Measurements from ENCODE around the gene HOXA9. TPM values are rescaled to one million over a fixed set of nuclear protein-coding genes. Genes with fewer than 3 reads are reported as not detected.

HOXA9 gene
- total RNA-seq, 1 donor from 2014 or later = not detected

GRCh38 chr7:27168265-27168947, 3.1 kb upstream of the HOXA9 start:
- no peaks in the 10 kb centered on the region for H3K4me1 Mint-ChIP-seq (ENCODE audit: low read depth, unreplicated experiment)
- Histone ChIP-seq H3K9me3 (ENCODE audit: insufficient read depth, low read depth, low read length) (peaks cover 12% of the 10 kb centered on the region), H3K79me2 (ENCODE audit: insufficient read depth, low read length) (no peaks in the 10 kb centered on the region), H2AFZ (ENCODE audit: low read depth, low read length) (no peak overlapping the region), H4K20me1 (ENCODE audit: insufficient read depth, low read length) (peaks cover 6% of the 10 kb centered on the region), H3K4me1 (ENCODE audit: insufficient read depth, low read length) (peaks cover 4% of the 10 kb centered on the region), H3K27ac (ENCODE audit: low read depth, low read length) (no peak overlapping the region), H3K9ac (ENCODE audit: low read length) (no peak overlapping the region), H3K4me2 (ENCODE audit: low read length) (no peak overlapping the region), H3K4me3 (ENCODE audit: insufficient read depth, low read depth, low read length) (no peak overlapping the region), H3K27me3 (ENCODE audit: insufficient read depth, low read length) (peaks cover 95% of the 10 kb centered on the region), H3K36me3 (ENCODE audit: insufficient read depth, low read length) (no peaks in the 10 kb centered on the region)
- peaks cover 73% of the 10 kb centered on the region for H3K27me3 Mint-ChIP-seq (ENCODE audit: low read depth, unreplicated experiment)
- peak overlapping the region; percentile 53 for H3K27ac Mint-ChIP-seq (ENCODE audit: unreplicated experiment)
- peak; percentile 22 for TF ChIP-seq EZH2 (IDR thresholded peaks at IDR 0.05; ENCODE audit: insufficient read depth, low read length)
- no peak for TF ChIP-seq CTCF (IDR thresholded peaks at IDR 0.05; ENCODE audit: insufficient read depth, low read depth, low read length)
- DNase-seq (ENCODE audit: low read depth) = no peak
- H3K36me3 Mint-ChIP-seq (ENCODE audit: low read depth, unreplicated experiment) = no peaks in the 10 kb centered on the region
- no peak for FAIRE-seq
- H3K4me3 Mint-ChIP-seq (ENCODE audit: unreplicated experiment) = no peak overlapping the region
- H3K9me3 Mint-ChIP-seq (ENCODE audit: unreplicated experiment) = peaks cover 35% of the 10 kb centered on the region

- Histone ChIP-seq H3K4me3 (ENCODE audit: insufficient read depth, low read depth, low read length) (no peak overlapping the region), H3K36me3 (ENCODE audit: insufficient read depth, low read length) (no peaks in the 10 kb centered on the region), H3K9ac (ENCODE audit: low read length) (no peak overlapping the region), H3K9me3 (ENCODE audit: insufficient read depth, low read depth, low read length) (peaks cover 12% of the 10 kb centered on the region), H3K4me1 (ENCODE audit: insufficient read depth, low read length) (no peaks in the 10 kb centered on the region), H2AFZ (ENCODE audit: low read depth, low read length) (no peak overlapping the region), H4K20me1 (ENCODE audit: insufficient read depth, low read length) (peaks cover 6% of the 10 kb centered on the region), H3K27me3 (ENCODE audit: insufficient read depth, low read length) (peaks cover 97% of the 10 kb centered on the region), H3K4me2 (ENCODE audit: low read length) (no peak overlapping the region), H3K27ac (ENCODE audit: low read depth, low read length) (no peak overlapping the region), H3K79me2 (ENCODE audit: insufficient read depth, low read length) (no peaks in the 10 kb centered on the region)
- no peak overlapping the region for H3K27ac Mint-ChIP-seq (ENCODE audit: unreplicated experiment)
- no peak for TF ChIP-seq CTCF (IDR thresholded peaks at IDR 0.05; ENCODE audit: insufficient read depth, low read depth, low read length)
- TF ChIP-seq EZH2 (IDR thresholded peaks at IDR 0.05; ENCODE audit: insufficient read depth, low read length) = no peak
- peak; percentile 9 for FAIRE-seq
- DNase-seq (ENCODE audit: low read depth) = no peak
- no peaks in the 10 kb centered on the region for H3K4me1 Mint-ChIP-seq (ENCODE audit: low read depth, unreplicated experiment)
- peaks cover 35% of the 10 kb centered on the region for H3K9me3 Mint-ChIP-seq (ENCODE audit: unreplicated experiment)
- peaks cover 78% of the 10 kb centered on the region for H3K27me3 Mint-ChIP-seq (ENCODE audit: low read depth, unreplicated experiment)
- H3K4me3 Mint-ChIP-seq (ENCODE audit: unreplicated experiment) = no peak overlapping the region
- no peaks in the 10 kb centered on the region for H3K36me3 Mint-ChIP-seq (ENCODE audit: low read depth, unreplicated experiment)
Measured at GRCh38 chr7:27167916-27168264, 2.6 kb upstream of the HOXA9 start.

Measured in astrocyte (in vitro differentiated cells and primary cell).